Chondrocyte (in vitro differentiated cells): ENCODE results near the gene LHFPL2. TPM values are rescaled to one million over a fixed set of nuclear protein-coding genes. Genes with fewer than 3 reads are reported as not detected.
A peak's percentile ranks its signal among the peaks of the same experiment; 100 is the strongest.

Source experiments
- DNase-seq: peaks from one replicate; pipeline ENCODE4 v3.0.0; 2021; ENCODE audit warnings: mixed read lengths, low spot score
- H3K27ac Mint-ChIP-seq: one replicate; pipeline ENCODE4 v1.8.0; 2021; ENCODE audit warnings: mild to moderate bottlenecking, moderate library complexity, mixed read lengths; ENCODE audit not compliant: unreplicated experiment
- H3K27me3 Mint-ChIP-seq: 2 replicates; pipeline ENCODE4 v1.8.0; 2021; ENCODE audit warnings: low read depth, mixed read lengths
- H3K36me3 Mint-ChIP-seq: 2 replicates; pipeline ENCODE4 v1.8.0; 2021; ENCODE audit warnings: low read depth, mixed read lengths
- H3K4me1 Mint-ChIP-seq: 2 replicates; pipeline ENCODE4 v1.8.0; 2021; ENCODE audit warnings: low read depth, mild to moderate bottlenecking, mixed read lengths
- H3K4me3 Mint-ChIP-seq: one replicate; pipeline ENCODE4 v1.8.0; 2021; ENCODE audit warnings: mild to moderate bottlenecking, moderate library complexity, mixed read lengths; ENCODE audit not compliant: unreplicated experiment
- H3K9me3 Mint-ChIP-seq: 2 replicates; pipeline ENCODE4 v1.8.0; 2021; ENCODE audit warnings: low read depth, mixed read lengths
- CTCF ChIP-seq: fragments of 200-600 bp; sonication (generic); IDR thresholded peaks from 2 replicates; pipeline ENCODE4 v1.5.0; 2021; ENCODE audit warnings: antibody characterized with exemption, mild to moderate bottlenecking, moderate library complexity
- total RNA-seq: library from RNA; stranded (reverse); gene quantifications from 3 replicates; pipeline ENCODE4 v1.2.1, GENCODE V29; 2021

LHFPL2 gene
- total RNA-seq, 1 donor from 2014 or later = 49.4 TPM

GRCh38 chr5:78550891-78551290, 97.7 kb downstream of the LHFPL2 start:
- peaks cover 13% of the 10 kb centered on the region for H3K36me3 Mint-ChIP-seq
- TF ChIP-seq CTCF = no peak
- peaks cover 64% of the 10 kb centered on the region for H3K4me1 Mint-ChIP-seq
- peak overlapping the region; percentile 25 for H3K27ac Mint-ChIP-seq
- DNase-seq = no peak
- no peak overlapping the region for H3K4me3 Mint-ChIP-seq
- no peaks in the 10 kb centered on the region for H3K9me3 Mint-ChIP-seq
- H3K27me3 Mint-ChIP-seq = no peaks in the 10 kb centered on the region

- Mint-ChIP-seq H3K4me3 (no peak overlapping the region), H3K27ac (peak overlapping the region; percentile 12), H3K4me1 (peaks cover 65% of the 10 kb centered on the region), H3K36me3 (peaks cover 8% of the 10 kb centered on the region), H3K9me3 (no peaks in the 10 kb centered on the region), H3K27me3 (no peaks in the 10 kb centered on the region)
- DNase-seq = no peak
- no peak for TF ChIP-seq CTCF
Measured at GRCh38 chr5:78549043-78549442, 99.5 kb downstream of the LHFPL2 start.

GRCh38 chr5:78547731-78548615, 100.6 kb downstream of the LHFPL2 start:
- H3K27me3 Mint-ChIP-seq = no peaks in the 10 kb centered on the region
- peak overlapping the region; percentile 99 for H3K27ac Mint-ChIP-seq
- H3K4me1 Mint-ChIP-seq = peaks cover 60% of the 10 kb centered on the region
- TF ChIP-seq CTCF = no peak
- DNase-seq = no peak
- H3K9me3 Mint-ChIP-seq = no peaks in the 10 kb centered on the region
- peaks cover 8% of the 10 kb centered on the region for H3K36me3 Mint-ChIP-seq
- H3K4me3 Mint-ChIP-seq = peak overlapping the region; percentile 42

- Mint-ChIP-seq H3K27me3 (no peaks in the 10 kb centered on the region), H3K4me1 (peaks cover 63% of the 10 kb centered on the region), H3K27ac (peak overlapping the region; percentile 99), H3K4me3 (peak overlapping the region; percentile 42), H3K9me3 (no peaks in the 10 kb centered on the region), H3K36me3 (peaks cover 8% of the 10 kb centered on the region)
- DNase-seq = no peak
- TF ChIP-seq CTCF = no peak
Measured at GRCh38 chr5:78547183-78547582, 101.4 kb downstream of the LHFPL2 start.

GRCh38 chr5:78546276-78546996, 102.1 kb downstream of the LHFPL2 start:
- Mint-ChIP-seq H3K4me3 (no peak overlapping the region), H3K4me1 (peaks cover 66% of the 10 kb centered on the region), H3K27ac (peak overlapping the region; percentile 99), H3K36me3 (peaks cover 8% of the 10 kb centered on the region), H3K9me3 (no peaks in the 10 kb centered on the region), H3K27me3 (no peaks in the 10 kb centered on the region)
- no peak for TF ChIP-seq CTCF
- no peak for DNase-seq
